22Rv1 (cell line): Measurements from ENCODE around the gene COX20.

Experiments
- ZFX ChIP-seq: fragments of 450-650 bp; IDR thresholded peaks from 2 replicates; pipeline ENCODE4 v1.6.1; 2017; ENCODE audit warnings: antibody characterized with exemption, borderline replicate concordance
- TF ChIP-seq, protein P1 (sequence below): fragments of 450-650 bp; IDR thresholded peaks from 2 replicates; pipeline ENCODE4 v1.5.1; 2017; ENCODE audit warnings: mild to moderate bottlenecking

GRCh38 chr1:244865028-244865371 is 29.5 kb downstream of the COX20 start:
- TF ChIP-seq, protein P1, sequence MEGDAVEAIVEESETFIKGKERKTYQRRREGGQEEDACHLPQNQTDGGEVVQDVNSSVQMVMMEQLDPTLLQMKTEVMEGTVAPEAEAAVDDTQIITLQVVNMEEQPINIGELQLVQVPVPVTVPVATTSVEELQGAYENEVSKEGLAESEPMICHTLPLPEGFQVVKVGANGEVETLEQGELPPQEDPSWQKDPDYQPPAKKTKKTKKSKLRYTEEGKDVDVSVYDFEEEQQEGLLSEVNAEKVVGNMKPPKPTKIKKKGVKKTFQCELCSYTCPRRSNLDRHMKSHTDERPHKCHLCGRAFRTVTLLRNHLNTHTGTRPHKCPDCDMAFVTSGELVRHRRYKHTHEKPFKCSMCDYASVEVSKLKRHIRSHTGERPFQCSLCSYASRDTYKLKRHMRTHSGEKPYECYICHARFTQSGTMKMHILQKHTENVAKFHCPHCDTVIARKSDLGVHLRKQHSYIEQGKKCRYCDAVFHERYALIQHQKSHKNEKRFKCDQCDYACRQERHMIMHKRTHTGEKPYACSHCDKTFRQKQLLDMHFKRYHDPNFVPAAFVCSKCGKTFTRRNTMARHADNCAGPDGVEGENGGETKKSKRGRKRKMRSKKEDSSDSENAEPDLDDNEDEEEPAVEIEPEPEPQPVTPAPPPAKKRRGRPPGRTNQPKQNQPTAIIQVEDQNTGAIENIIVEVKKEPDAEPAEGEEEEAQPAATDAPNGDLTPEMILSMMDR, result no peak
- no peak for TF ChIP-seq ZFX
